ENCODE results near the gene LEFTY2.

LEFTY2 gene

DNA sequence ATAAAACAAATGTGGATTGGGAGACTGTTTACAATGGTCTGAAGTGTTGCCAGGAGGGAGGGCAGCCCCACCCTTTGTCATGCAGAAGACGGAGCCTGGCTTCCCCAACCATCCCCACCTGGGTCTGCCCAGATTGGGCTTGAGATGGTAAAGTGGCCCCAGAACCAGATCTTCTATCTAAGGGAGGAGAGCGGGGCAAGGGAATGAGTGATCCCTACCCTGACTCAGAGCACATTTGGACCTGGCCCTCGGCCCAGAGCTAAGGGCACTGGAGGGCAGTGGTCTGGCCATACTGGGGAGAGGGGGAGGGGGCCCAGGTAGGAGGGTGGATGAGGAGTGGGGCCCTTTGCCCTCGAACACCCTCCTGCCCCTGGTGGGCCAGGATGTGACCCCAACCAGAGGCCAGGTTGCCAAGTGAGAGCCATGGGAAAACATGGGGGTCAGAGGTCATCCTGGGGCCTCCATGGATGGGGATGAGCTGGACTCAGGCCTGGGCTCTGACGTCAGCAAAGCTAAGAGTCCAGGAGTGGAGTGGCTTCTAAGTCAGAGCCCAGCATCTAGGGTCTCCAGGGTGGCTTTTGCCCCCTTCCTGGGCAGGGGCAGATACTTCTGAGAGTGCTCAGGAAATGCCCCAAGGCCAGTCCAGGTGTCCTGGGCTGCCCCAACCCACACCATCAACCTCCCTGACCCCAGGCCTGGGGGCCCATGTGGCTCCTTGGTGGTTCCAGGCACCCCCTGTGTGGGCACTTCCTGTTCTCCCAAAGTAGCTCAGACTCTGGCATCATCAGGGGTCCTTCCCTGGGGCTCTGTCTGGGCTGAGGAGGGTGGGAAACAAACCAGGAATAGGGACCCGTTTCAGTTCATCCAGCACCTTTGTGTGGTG, 50.4 kb downstream of the LEFTY2 start:
- H3K4me1 ChIP-seq (ENCODE audit: control insufficient read depth, insufficient read depth, low read length): no peaks in the 10 kb centered on the region
- no peak overlapping the region for H3K4me3 ChIP-seq (ENCODE audit: low read depth, low read length)
- H3K27ac ChIP-seq (ENCODE audit: extremely low read depth, low read depth, low read length): no peak overlapping the region
- ChIA-PET POLR2A (interaction anchor here (2.1 kb wide), 1 partner anchor 8 kb away, joined by 9 read pairs; the partner anchor contains the start of gene TMEM63A), CTCF (interaction anchor here (0.6 to 1.8 kb wide), 4 partner anchors 31 to 415 kb away, joined by 3 to 12 read pairs (median 5); no protein-coding TSS in a partner anchor)
- no peaks in the 10 kb centered on the region for H3K9me3 ChIP-seq (ENCODE audit: control insufficient read depth, insufficient read depth, low read depth, low read length)
- no peaks in the 10 kb centered on the region for H3K36me3 ChIP-seq (ENCODE audit: control insufficient read depth in 2 of 2, insufficient read depth in 1 of 2, low read length in 2 of 2)
- peak; percentile 64 for TF ChIP-seq ZIC2 (tag by site-specific recombination; IDR thresholded peaks at IDR 0.05)
- TF ChIP-seq, protein P1, sequence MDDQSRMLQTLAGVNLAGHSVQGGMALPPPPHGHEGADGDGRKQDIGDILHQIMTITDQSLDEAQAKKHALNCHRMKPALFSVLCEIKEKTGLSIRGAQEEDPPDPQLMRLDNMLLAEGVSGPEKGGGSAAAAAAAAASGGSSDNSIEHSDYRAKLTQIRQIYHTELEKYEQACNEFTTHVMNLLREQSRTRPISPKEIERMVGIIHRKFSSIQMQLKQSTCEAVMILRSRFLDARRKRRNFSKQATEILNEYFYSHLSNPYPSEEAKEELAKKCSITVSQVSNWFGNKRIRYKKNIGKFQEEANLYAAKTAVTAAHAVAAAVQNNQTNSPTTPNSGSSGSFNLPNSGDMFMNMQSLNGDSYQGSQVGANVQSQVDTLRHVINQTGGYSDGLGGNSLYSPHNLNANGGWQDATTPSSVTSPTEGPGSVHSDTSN (CRISPR knock-in tag; IDR thresholded peaks at IDR 0.05): no peak

DNA sequence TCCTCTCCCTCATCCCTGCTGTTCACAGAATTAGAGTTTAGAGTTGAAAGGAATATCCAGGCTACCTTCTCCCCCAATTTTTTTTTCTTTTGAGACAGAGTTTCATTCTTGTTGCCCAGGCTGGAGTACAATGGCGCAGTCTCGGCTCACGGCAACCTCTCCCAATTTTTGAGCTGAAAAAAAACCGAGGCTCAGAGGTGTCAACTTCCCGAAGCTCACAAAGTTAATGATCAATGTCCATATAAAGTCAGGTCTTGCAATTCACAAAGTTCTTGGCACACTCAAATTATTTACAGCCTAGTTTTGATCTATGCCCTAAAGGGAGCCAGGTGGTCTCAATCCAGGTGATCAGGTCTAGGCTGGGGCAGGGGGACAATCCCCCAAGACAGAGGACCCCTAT, 51.3 kb downstream of the LEFTY2 start:
- POLR2A ChIA-PET: no interaction called here
- Histone ChIP-seq H3K36me3 (ENCODE audit: control insufficient read depth in 2 of 2, insufficient read depth in 1 of 2, low read length in 2 of 2) (no peaks in the 10 kb centered on the region), H3K27ac (ENCODE audit: extremely low read depth, low read depth, low read length) (no peak overlapping the region)

DNA sequence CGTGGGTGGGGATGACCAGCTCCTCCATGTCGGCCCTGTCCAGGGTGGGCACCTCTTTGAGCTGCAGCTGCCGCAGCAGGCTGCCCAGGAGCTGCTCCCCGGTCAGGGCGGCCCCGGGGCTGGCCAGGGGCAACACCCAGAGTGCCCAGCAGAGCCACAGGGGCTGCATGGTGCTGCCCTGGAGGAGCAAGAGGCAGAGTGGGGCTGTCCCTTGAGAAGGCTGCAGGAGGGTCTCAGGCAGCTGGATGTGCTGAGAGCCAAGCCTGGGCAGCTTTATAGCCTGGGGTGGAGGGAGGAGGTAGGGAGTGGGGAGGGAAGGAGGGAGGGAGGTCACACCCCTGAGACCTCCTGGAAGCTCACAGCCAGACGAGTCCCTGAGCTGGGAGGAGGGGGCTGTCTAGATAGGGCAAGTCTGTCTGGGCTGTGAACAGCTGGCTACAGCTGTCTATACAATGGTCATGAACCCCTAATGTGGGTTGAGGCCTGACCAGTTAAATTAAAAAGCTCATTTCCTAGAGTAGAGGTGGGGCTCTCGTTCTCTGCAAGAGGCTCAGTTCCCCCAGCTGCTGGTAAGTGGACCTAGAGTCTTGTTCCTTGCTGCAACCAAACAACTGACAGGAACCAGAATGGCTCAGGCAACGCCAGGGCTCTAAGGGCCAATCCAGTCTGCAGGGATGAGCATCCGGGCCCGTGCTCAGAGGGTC, 52.0 kb downstream of the LEFTY2 start, which contains the start of gene LEFTY1:
Gene LEFTY1 (minus strand): TSS at position 249 of the 704 bp plus-strand sequence. CDS start 80 bp downstream, at position 169.
- POLR2A ChIA-PET: interaction anchor here (0.5 to 0.8 kb wide), 2 partner anchors 35 to 282 kb away, joined by 6 to 10 read pairs; partner anchors contain the start of gene PYCR2
- CTCF ChIA-PET: interaction anchor here (0.7 to 1.8 kb wide), 5 partner anchors 11 to 414 kb away, joined by 3 to 12 read pairs (median 5); no protein-coding TSS in a partner anchor
- H3K27ac ChIP-seq (ENCODE audit: extremely low read depth, low read depth, low read length): no peak within 1 kb of the TSS
- no peaks in the 10 kb centered on the region for H3K36me3 ChIP-seq (ENCODE audit: control insufficient read depth in 2 of 2, insufficient read depth in 1 of 2, low read length in 2 of 2)
- H3K4me1 ChIP-seq (ENCODE audit: control insufficient read depth, insufficient read depth, low read length): no peaks in the 10 kb centered on the region
- H3K4me3 ChIP-seq (ENCODE audit: low read depth, low read length): no peak within 1 kb of the TSS
- H3K9me3 ChIP-seq (ENCODE audit: control insufficient read depth, insufficient read depth, low read depth, low read length): no peaks in the 10 kb centered on the region
- TF ChIP-seq ZNF544 (tag by site-specific recombination; IDR thresholded peaks at IDR 0.05) (no peak), GLIS1 (tag by site-specific recombination; IDR thresholded peaks at IDR 0.05) (peak; percentile 34; the same call in 1 of the 2 replicates), ZNF426 (tag by site-specific recombination; IDR thresholded peaks at IDR 0.05) (no peak), ZFHX2 (tag by site-specific recombination; conservative IDR thresholded peaks at IDR 0.05) (no peak), SCRT2 (tag by site-specific recombination; IDR thresholded peaks at IDR 0.05) (no peak), ZBTB17 (tag by site-specific recombination; IDR thresholded peaks at IDR 0.05) (no peak), WT1 (tag by site-specific recombination; IDR thresholded peaks at IDR 0.05) (peak; percentile 48; the same call in 1 of the 2 replicates), ZNF514 (tag by site-specific recombination; IDR thresholded peaks at IDR 0.05) (no peak), ZIC2 (tag by site-specific recombination; IDR thresholded peaks at IDR 0.05) (peak; percentile 69), GFI1B (tag by site-specific recombination; IDR thresholded peaks at IDR 0.05) (no peak), ZNF133 (tag by site-specific recombination; IDR thresholded peaks at IDR 0.05) (no peak)
- TF ChIP-seq, protein P2, sequence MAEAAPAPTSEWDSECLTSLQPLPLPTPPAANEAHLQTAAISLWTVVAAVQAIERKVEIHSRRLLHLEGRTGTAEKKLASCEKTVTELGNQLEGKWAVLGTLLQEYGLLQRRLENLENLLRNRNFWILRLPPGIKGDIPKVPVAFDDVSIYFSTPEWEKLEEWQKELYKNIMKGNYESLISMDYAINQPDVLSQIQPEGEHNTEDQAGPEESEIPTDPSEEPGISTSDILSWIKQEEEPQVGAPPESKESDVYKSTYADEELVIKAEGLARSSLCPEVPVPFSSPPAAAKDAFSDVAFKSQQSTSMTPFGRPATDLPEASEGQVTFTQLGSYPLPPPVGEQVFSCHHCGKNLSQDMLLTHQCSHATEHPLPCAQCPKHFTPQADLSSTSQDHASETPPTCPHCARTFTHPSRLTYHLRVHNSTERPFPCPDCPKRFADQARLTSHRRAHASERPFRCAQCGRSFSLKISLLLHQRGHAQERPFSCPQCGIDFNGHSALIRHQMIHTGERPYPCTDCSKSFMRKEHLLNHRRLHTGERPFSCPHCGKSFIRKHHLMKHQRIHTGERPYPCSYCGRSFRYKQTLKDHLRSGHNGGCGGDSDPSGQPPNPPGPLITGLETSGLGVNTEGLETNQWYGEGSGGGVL (tag by site-specific recombination; IDR thresholded peaks at IDR 0.05): peak; percentile 89
- TF ChIP-seq, protein P3, sequence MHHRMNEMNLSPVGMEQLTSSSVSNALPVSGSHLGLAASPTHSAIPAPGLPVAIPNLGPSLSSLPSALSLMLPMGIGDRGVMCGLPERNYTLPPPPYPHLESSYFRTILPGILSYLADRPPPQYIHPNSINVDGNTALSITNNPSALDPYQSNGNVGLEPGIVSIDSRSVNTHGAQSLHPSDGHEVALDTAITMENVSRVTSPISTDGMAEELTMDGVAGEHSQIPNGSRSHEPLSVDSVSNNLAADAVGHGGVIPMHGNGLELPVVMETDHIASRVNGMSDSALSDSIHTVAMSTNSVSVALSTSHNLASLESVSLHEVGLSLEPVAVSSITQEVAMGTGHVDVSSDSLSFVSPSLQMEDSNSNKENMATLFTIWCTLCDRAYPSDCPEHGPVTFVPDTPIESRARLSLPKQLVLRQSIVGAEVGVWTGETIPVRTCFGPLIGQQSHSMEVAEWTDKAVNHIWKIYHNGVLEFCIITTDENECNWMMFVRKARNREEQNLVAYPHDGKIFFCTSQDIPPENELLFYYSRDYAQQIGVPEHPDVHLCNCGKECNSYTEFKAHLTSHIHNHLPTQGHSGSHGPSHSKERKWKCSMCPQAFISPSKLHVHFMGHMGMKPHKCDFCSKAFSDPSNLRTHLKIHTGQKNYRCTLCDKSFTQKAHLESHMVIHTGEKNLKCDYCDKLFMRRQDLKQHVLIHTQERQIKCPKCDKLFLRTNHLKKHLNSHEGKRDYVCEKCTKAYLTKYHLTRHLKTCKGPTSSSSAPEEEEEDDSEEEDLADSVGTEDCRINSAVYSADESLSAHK (tag by site-specific recombination; IDR thresholded peaks at IDR 0.05): no peak
- TF ChIP-seq, protein P4, sequence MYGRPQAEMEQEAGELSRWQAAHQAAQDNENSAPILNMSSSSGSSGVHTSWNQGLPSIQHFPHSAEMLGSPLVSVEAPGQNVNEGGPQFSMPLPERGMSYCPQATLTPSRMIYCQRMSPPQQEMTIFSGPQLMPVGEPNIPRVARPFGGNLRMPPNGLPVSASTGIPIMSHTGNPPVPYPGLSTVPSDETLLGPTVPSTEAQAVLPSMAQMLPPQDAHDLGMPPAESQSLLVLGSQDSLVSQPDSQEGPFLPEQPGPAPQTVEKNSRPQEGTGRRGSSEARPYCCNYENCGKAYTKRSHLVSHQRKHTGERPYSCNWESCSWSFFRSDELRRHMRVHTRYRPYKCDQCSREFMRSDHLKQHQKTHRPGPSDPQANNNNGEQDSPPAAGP (tag by site-specific recombination; IDR thresholded peaks at IDR 0.05): peak; percentile 57; the same call in 1 of the 2 replicates
- TF ChIP-seq, protein P5, sequence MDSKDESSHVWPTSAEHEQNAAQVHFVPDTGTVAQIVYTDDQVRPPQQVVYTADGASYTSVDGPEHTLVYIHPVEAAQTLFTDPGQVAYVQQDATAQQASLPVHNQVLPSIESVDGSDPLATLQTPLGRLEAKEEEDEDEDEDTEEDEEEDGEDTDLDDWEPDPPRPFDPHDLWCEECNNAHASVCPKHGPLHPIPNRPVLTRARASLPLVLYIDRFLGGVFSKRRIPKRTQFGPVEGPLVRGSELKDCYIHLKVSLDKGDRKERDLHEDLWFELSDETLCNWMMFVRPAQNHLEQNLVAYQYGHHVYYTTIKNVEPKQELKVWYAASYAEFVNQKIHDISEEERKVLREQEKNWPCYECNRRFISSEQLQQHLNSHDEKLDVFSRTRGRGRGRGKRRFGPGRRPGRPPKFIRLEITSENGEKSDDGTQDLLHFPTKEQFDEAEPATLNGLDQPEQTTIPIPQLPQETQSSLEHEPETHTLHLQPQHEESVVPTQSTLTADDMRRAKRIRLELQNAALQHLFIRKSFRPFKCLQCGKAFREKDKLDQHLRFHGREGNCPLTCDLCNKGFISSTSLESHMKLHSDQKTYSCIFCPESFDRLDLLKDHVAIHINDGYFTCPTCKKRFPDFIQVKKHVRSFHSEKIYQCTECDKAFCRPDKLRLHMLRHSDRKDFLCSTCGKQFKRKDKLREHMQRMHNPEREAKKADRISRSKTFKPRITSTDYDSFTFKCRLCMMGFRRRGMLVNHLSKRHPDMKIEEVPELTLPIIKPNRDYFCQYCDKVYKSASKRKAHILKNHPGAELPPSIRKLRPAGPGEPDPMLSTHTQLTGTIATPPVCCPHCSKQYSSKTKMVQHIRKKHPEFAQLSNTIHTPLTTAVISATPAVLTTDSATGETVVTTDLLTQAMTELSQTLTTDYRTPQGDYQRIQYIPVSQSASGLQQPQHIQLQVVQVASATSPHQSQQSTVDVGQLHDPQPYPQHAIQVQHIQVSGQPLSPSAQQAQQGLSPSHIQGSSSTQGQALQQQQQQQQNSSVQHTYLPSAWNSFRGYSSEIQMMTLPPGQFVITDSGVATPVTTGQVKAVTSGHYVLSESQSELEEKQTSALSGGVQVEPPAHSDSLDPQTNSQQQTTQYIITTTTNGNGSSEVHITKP (tag by site-specific recombination; IDR thresholded peaks at IDR 0.05): no peak

More for the DNA sequence above, 51.3 kb downstream of the LEFTY2 start:
- no peaks in the 10 kb centered on the region for H3K4me1 ChIP-seq (ENCODE audit: control insufficient read depth, insufficient read depth, low read length)
- no peak overlapping the region for H3K4me3 ChIP-seq (ENCODE audit: low read depth, low read length)
- TF ChIP-seq ZNF248 (tag by site-specific recombination; IDR thresholded peaks at IDR 0.05) (no peak), SALL2 (tag by site-specific recombination; IDR thresholded peaks at IDR 0.05; ENCODE audit: borderline replicate concordance) (no peak)
- CTCF ChIA-PET: interaction anchor here (0.8 to 1.8 kb wide), 4 partner anchors 12 to 415 kb away, joined by 3 to 12 read pairs (median 6); no protein-coding TSS in a partner anchor
- no peaks in the 10 kb centered on the region for H3K9me3 ChIP-seq (ENCODE audit: control insufficient read depth, insufficient read depth, low read depth, low read length)

Data from HEK293 (cell line).